ENCODE results near the gene DES.
A peak's percentile ranks its signal among the peaks of the same experiment; 100 is the strongest.

The DES gene

DNA sequence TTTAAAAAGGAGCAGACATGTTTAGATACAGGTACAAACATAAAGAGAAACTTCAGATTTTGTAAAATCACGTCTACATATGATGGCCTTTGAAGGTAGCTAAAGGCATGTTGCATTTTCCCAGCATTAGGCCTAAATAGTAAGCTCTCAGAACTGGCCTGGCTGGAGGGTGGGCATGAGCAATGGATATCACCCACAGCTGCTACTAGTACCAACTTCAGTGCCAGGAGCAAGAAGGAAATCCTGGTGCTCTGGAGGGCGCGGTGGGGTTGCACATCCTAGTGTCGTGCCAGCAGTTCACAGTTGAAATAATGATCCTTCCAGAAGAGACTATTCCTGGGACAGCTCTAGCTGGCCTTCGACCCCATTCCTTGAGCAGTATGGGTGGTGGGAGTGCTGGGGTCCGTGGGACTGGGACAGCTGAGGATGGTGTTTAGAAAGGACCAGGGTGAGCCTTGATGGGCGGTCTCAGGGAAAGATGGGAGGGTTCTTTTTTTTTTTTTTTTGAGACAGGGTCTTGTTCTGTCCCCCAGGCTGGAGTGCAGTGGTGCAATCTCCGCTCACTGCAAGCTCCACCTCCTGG, 4.9 kb downstream of the DES start:
- no peak for DNase-seq

DNA sequence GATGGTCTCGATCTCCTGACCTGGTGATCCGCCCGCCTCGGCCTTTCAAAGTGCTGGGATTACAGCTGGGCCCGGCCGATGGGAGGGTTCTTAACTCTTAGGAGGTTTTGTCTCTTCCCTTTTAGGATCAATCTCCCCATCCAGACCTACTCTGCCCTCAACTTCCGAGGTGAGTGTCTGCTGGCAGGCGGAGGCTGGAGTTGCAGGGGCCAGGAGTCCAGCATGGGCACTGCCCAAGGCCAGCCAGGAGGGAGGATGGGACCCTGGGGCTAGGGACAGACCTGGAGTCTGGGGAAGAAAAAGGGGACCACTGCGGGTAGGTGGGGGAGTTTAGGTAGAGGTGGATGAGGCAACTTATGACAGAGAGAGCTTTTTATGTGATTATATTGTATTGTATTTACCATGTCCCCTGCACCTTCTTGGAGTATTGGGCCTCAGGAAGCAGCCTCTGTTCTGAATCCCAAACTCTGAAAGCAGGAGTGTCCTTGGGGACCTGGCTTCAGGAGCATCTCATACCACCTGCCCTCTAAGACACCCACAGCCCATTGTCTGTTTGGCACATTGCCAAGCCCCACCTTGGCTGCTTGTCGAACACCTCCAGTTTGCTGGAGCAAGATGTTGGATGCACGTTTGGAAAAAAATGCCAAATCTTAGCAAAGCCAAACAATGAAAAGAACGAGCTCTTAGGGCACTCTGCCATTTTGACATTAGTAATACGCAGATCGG, 5.6 kb downstream of the DES start:
- no peak for DNase-seq

DNA sequence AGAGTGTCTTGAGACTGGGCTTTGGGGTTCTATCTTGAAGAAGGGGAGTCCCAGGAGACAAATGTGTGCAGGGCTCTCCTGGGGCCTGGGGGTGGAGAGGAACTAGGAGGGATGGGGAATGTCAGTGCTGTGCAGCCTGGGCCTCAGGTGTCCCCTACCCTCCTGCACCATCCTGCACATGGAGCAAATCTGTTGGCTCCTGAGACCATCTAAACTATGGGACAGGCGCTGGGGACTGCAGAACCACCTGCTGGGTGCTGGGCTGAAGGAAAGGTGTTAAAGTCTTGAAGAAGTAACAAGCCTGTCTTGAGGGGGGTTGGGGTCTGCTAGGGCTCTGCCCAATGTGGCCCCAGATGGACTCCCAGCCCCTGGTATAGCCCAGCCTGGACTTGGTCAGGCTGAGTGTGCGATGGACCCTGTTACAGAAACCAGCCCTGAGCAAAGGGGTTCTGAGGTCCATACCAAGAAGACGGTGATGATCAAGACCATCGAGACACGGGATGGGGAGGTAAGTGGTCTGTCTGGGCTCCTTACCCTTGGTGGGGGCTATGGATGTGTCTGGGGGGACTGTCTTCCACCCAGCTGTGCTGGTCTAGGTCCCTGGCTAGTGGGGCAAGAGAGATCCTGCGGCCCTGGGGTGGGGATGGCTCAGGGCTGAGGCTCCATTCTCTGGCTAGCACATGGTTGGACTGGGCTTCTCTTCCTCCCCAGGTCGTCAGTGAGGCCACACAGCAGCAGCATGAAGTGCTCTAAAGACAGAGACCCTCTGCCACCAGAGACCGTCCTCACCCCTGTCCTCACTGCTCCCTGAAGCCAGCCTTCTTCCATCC, 7.3 kb downstream of the DES start:
- no peak for DNase-seq

DNA sequence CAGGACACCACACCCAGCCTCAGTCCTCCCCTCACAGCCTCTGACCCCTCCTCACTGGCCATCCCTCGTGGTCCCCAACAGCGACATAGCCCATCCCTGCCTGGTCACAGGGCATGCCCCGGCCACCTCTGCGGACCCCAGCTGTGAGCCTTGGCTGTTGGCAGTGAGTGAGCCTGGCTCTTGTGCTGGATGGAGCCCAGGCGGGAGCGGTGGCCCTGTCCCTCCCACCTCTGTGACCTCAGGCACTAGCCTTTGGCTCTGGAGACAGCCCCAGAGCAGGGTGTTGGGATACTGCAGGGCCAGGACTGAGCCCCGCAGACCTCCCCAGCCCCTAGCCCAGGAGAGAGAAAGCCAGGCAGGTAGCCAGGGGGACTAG, 7.9 kb downstream of the DES start:
- no peak for DNase-seq

DNA sequence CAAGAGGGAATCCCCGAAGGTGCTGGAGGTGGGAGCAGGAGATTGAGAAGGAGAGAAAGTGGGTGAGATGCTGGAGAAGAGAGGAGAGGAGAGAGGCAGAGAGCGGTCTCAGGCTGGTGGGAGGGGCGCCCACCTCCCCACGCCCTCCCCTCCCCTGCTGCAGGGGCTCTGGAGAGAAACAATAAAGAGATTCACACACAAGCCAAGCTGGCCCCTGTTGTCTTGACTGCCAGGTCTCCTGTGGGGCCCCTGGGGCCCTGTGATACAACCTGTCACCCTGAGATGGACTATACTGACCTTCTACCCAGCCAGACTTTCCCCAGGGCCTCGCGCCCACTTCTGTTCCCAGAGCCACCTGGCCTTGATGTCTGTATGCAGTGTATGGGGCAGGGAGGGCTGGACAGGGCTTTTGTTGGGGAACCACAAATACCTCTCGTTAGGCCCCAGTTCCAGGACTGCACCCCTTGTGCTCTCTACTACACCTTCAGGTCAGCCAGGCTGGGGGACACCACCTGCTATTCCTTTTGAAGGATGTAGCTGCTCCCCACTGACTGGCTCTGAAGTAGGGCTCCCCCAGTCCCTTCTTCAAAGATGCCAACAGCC, 8.5 kb downstream of the DES start:
- no peak for DNase-seq

DNA sequence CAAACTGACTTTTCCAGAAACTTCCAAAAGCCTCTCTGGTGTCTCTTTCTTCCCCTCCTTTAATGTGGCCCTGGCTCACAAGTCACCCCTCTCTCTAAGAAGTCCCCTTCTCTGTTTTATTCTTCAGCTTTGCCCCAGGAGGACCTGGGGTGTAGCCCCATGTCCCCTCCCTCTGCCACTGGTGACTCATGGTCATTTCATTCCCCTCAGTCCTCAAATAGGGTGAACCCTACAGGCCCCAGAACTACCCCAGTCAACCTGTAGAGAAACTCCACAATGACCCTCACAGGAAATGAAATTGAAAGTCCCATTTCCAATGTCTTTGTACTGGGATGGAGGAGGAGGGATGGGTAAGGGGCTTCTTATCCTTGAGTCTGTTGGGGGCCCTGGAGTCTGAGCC, 10.3 kb downstream of the DES start:
- no peak for DNase-seq

DNA sequence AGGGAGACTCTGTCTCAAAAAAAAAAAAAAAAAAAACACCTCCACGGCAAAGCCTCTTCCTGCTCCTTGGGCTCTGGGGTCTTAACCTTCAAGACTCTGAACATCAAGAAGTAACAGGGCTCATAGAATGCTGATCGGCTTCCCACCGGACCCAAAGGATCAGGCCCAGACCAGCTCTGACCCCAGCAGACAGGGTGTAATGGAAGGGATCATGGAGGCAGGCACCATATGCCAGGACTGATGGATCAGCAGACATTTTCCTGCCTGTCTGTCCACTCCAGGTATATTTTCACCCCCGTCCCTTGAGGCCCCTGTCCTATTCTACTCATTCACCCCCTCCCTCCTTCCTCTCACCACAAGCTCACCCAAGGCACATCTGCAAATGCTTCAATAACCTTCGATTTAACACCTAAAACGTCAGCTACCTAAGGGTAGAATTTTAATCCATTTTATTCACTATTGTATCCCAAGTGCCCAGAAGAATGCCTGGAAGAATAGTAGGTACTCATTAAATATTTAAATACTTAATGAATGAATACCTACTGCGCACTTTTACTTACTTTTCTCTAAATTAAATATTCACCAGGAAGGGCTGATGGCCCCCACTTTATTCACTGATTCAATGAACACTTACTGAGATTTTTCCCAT, 11.9 kb downstream of the DES start:
- DNase-seq: no peak

DNA sequence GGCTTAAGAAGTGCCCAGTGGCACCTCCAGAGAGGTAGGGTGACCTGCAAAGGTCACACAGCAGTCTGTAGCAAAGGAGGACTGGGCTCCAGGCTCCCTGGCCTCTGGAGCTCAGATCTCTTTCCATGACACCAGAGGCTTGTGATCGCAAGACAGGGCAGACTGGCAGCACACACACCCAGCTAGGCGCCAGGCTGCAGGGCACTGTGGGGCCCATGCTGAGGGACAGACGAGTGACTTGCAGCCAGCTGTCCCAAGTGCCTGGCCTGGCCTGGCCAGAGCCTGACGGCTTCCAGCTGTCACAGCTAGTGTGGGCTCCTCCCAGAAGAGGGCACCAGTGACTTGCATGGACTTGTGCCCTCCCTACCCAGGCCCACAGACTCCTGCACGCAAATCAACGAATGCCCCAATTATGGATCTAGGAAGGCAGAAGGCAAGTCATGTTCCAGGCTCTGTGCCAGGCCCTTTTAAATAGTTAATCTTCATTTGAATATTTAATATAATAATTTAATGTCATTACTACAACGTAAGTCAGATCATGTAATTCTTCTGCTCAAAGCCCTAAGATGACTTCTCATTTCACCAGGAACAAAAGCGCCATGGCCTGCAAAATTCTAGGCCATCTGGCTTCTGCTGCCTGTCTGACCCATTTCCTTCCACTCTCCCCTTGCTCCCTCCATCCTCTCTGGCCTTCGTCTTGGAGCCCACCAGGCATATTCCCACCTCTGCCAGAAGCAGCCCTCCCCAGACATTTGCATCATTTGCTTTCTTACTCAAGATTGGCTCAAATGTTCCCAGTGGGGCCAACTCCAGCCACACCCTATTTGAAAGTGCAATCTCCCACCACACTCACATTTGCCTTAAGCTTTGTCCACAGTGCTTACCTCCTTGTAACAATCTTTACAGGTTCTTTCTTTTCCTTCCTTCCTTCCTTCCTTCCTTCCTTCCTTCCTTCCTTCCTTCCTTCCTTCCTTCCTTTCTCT, 12.7 kb downstream of the DES start:
- peak; percentile 69 for DNase-seq

- peak; percentile 66 for DNase-seq
Measured at GRCh38 chr2:219433666-219434467, 15.7 kb downstream of the DES start.

DNA sequence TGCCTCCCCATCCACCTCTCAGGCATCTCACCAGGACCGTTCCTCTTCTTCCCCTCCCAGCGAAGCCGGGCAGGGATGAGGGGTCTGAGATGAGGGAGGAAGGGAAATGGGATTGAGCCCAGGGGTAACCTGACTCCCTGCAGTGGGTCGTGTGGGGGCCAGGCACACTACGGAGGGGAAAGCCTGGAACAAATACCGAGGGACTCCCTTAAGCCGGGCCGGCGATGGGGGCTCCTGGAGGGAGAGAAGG, 16.2 kb downstream of the DES start:
- no peak for DNase-seq

GRCh38 chr2:219434718-219435525, 16.7 kb downstream of the DES start, which contains the start of gene SPEG:
TSS of gene SPEG (plus strand) at chr2:219434843. CDS start at chr2:219434978, 135 bp downstream.
- DNase-seq: peak; percentile 57

DNA sequence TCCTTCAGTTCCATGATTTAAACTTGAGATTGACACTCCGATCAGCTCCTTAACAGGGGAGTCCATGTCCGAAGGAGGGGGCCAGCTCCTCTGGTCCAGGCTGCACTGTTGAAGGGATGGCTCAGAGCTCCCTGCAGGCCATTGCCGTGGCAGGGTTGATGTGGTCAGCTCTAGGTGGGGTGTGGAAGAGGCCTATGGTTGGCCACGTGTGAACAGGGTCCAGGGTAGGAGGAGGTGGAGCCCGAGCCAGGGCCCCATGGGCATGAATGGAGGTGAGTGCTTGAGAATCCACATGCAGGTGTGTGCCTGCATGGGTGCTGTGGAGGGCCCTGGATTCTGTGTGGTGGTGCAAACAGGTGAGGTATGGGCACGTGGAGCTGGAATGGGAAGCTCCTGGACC, 17.5 kb downstream of the DES start:
- DNase-seq: no peak

DNA sequence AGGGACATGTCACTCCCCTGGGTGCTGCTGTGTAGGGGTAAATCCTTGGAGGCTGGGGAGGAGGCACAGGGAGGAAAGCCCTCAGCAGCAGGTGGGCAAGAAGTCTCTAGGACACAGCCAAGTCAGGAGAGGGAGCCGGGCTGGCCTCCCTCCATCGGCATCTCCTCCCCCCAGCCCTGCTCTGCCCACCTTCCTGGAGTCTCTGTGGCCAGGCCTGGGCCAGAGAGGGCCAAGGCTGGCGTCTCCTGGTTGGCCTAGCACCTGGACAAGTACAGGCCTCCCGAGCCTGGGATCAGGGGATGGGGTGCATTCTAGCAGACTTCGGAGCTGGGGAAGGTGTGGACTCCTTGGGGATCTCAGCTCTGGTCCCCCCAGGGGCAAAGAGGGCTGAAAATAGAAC, 18.3 kb downstream of the DES start:
- DNase-seq: no peak

DNA sequence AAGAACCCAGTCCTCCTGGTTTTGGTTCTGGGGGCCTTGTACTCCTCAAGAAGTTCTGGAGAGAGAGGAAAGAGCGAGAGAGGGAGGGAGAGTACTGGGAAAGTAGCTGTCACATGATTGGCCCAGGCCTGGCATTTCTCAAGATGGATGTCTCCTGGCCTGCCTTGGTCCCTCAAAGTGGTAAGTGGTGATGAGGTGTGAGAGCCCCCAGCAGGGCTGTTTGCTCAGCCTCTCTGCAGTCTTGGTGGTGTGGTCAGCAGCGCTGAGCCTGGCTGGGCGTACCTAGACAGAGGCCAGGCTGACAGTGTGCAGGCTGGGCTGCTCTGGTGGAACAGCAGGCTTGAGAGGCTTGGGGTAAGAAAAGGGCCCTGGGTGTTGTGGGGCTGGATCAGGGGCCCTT, 19.0 kb downstream of the DES start:
- no peak for DNase-seq

- no peak for DNase-seq
Measured at GRCh38 chr2:219437690-219438206, 19.6 kb downstream of the DES start.

GRCh38 chr2:219438453-219438852, 20.3 kb downstream of the DES start:
- no peak for DNase-seq

- no peak for DNase-seq
Measured at GRCh38 chr2:219439506-219439905, 21.3 kb downstream of the DES start.

- peak; percentile 49 for DNase-seq
Measured at GRCh38 chr2:219440388-219441256, 22.4 kb downstream of the DES start.
